ENCODE data around the gene MOCOS. TPM values are rescaled to one million over a fixed set of nuclear protein-coding genes. Genes with fewer than 3 reads are reported as not detected.

The MOCOS gene
- total RNA-seq, 4 donors from 2014 or later = 2.2 to 11.4 (median 5.1) TPM

DNA sequence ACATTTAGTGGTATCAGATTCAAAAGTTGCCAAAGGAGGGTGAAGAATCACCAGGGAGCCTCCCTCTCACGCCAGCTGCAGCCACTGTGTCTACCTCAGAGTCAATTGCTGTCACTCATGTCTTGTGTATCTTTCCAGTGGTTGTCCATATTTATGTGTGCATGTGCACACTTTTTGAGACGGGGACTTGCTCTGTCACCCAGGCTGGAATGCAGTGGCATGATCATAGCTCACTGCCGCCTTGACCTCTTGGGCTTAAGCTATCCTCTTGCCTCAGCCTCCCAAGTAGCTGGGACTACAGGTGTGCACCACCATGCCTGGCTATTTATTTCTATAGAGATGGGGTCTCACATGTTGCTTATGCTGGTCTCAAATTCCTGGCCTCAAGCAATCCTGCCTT is 4.0 kb downstream of the MOCOS start:
- ATAC-seq (ENCODE audit: low FRiP score) (no peak), DNase-seq (ENCODE audit: low spot score) (no peak)

DNA sequence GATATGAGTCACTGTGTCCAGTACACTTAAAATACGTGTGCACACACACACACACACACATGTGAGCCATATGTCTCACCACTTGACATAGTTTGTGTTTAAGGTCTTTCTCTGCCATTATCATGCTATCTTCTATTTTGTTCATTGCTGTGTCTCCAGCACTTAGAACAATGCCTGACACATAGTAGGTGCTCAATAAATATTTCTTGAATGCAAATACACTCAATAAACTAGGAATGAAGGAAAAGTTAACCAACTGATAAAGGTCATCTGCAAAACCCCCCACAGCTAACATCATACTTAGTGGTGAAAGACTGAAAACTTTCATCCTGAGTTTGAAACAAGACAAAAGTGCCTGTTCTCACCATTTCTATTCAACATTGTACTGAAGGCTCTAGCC is 4.4 kb downstream of the MOCOS start:
- DNase-seq (ENCODE audit: low spot score) (no peak), ATAC-seq (ENCODE audit: low FRiP score) (no peak)
- TF ChIP-seq, protein P1, sequence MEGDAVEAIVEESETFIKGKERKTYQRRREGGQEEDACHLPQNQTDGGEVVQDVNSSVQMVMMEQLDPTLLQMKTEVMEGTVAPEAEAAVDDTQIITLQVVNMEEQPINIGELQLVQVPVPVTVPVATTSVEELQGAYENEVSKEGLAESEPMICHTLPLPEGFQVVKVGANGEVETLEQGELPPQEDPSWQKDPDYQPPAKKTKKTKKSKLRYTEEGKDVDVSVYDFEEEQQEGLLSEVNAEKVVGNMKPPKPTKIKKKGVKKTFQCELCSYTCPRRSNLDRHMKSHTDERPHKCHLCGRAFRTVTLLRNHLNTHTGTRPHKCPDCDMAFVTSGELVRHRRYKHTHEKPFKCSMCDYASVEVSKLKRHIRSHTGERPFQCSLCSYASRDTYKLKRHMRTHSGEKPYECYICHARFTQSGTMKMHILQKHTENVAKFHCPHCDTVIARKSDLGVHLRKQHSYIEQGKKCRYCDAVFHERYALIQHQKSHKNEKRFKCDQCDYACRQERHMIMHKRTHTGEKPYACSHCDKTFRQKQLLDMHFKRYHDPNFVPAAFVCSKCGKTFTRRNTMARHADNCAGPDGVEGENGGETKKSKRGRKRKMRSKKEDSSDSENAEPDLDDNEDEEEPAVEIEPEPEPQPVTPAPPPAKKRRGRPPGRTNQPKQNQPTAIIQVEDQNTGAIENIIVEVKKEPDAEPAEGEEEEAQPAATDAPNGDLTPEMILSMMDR (IDR thresholded peaks at IDR 0.05) = no peak

More for the DNA sequence above, 4.0 kb downstream of the MOCOS start:
- TF ChIP-seq, protein P1 (IDR thresholded peaks at IDR 0.05) = no peak

DNA sequence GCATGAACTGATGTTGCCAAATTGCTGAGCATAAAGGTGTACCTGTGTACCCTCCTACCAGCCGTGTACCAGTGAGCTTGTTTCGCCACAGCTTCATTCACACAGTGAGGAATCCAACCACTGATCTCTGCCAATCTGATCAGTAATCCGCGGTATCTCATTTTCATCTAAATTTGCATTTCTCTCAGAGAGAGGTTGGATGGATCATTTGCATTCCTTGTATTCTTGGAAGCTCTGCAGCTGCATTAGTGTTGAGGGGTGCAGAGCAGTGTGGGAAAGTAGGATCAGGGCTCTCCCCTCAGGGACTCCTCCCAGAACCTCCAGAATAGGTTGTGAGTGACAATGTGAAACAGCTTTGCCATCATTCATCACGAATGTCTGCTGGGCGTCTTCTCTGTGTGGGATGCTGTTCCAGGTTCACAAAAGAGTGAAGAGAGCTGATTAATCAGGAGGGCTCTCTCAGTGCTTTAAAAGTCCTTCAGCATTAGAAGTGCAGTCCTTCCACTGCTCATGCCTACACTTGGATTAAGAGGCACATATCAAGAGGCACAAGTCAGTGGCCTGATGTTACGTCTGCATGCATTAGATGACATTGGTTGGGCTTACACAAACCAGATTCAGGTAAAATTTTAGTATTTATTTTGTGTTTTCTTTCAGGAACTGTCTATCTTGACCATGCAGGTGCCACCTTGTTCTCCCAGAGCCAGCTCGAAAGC is 7.5 kb downstream of the MOCOS start:
- no peak for DNase-seq (ENCODE audit: low spot score)
- TF ChIP-seq, protein P1 (IDR thresholded peaks at IDR 0.05) = no peak
- no peak for ATAC-seq (ENCODE audit: low FRiP score)

DNA sequence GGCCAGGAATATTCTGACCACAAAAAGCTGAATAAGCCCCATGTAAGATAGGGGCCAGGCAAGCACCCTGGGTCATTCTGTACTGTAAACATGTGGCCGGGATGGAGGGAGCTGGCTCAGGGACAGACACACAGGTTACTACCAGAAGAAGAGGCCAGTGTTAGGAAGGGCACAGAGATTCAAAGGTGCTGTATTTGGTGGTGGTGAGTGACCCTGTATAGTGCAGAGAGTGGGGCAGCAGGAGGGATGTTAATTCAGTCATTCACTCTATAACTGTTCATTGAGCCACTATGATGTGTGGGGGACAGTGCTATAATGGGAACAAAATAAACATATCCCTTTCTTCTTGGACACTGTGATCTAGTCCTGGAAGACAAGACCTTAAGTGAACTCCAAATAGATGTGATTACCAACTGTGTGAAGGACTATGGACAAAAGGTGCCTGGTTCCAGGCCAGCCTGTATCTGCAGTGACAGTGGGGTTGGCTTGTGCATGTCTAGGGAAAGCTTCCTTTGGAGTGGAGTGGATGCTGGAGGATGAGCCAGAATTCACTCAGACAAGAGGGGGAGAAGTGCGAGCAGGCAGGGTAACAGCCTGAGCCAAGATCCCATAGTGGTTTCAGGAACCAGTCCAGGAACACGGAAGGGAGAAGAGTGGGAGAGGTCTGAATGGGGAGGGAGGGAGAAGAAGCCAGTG is 8.3 kb downstream of the MOCOS start:
- TF ChIP-seq, protein P1 (IDR thresholded peaks at IDR 0.05) = no peak
- ATAC-seq (ENCODE audit: low FRiP score) (no peak), DNase-seq (ENCODE audit: low spot score) (no peak)

DNA sequence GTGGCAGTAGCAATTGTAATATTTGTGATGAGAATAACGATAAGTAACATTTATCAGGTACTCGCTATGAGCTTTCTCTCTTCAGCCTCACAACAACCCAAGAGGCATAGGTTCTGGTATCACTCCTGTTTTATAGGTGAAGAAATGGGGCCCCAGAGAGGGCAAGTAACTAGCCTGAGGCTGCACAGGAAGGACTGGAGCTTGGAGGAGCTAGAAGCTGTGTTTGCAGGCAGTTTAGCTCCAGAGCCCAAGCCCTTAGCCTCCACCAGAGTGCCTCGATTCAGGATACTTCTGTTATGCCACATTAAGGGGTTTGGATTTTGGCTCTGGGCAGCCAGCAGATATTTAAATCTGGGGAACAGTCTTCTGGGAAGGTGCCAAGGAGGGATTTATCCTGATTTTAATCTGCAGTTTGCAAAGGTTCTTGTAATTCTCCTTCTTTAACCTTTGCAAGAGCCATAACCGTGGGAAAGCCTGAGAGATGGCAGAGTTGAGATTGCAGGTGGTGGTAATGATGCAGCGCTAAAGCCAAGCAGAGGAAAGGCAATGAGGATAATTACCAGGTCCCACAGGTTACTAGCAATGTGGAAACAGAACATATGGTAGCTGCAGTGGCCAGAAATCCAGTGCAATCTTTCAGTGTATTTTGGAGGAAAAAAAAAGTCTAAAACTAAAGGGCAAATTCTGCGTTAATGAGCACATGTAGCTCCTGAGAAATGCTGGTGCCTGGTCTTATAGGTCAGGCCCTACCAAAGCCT is 9.1 kb downstream of the MOCOS start:
- TF ChIP-seq, protein P1 (IDR thresholded peaks at IDR 0.05) = no peak
- ATAC-seq (ENCODE audit: low FRiP score) (no peak), DNase-seq (ENCODE audit: low spot score) (no peak)

DNA sequence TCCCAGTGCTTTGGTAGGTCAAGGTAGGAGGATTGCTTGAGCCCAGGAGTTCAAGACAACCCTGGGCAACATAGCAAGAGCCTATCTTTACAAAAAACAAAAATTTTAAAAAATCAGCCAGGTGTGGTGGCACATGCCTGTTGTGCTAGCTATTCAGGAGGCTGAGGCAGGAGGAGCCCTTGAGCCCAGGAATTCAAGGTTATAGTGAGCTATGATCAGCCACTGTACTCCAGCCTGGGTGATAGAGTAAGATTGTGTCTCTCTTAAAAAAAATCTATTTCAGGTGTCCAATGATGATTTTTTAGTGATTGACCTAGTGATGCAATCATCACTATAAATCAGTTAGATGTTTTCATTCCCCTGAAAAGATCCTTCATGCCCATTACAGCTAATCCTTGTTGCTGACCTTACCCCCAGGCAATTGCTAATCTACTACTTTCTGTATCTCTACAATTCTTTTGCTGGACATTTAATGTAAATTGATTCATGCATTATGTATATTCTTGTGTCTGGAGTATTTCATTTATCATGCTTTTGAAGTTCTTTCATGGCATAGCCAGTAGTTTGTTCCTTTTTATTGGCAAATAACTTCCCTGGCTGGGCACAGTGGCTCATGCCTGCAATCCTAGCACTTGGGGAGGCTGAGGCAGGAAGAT is 10.3 kb downstream of the MOCOS start:
- DNase-seq (ENCODE audit: low spot score) (no peak), ATAC-seq (ENCODE audit: low FRiP score) (no peak)
- TF ChIP-seq, protein P1 (IDR thresholded peaks at IDR 0.05) = no peak

Data from omental fat pad (tissue), 4 donors.